HepG2 (cell line): ENCODE results near the gene IQSEC1. TPM values are rescaled to one million over a fixed set of nuclear protein-coding genes. Genes with fewer than 3 reads are reported as not detected.
A peak's percentile ranks its signal among the peaks of the same experiment; 100 is the strongest.

Experiments used
- ATAC-seq: fragments of 200-7000 bp; cut with Tn5 transposase; 3 replicates; pipeline ENCODE4 v1.9.1; 2020; ENCODE audit warnings: mild to moderate bottlenecking, moderate library complexity
- BruUV-seq: library from RNA; stranded (reverse); fragments of 400-500 nt; replicated peaks from 2 replicates; lab custom pipeline; 2021; lab: Mats Ljungman, UMichigan
- CTCF ChIA-PET: fragments of 300-600 bp; formaldehyde crosslinking; extraction: SDS; loops from one replicate; lab custom pipeline; 2021; ENCODE audit warnings: low total read pairs, inconsistent platforms, low intra/inter-chr PET ratio; lab: Yijun Ruan, JAX
- POLR2A ChIA-PET: fragments of 350-600 bp; sonication (Branson Sonifier 250); formaldehyde crosslinking; loops from one replicate; lab custom pipeline; 2020; ENCODE audit warnings: antibody characterized with exemption, inconsistent platforms; lab: Yijun Ruan, JAX
- DNase-seq: peaks from one replicate; pipeline ENCODE4 v3.0.0-alpha.2; 2015; ENCODE audit warnings: low spot score
- FAIRE-seq: peaks from 3 replicates; lab custom pipeline; 2011; peaks lifted over from hg19 to GRCh38; lab: Jason Lieb, UNC
- H2AFZ ChIP-seq: one replicate; pipeline ENCODE4 v1.6.1; 2011; ENCODE audit warnings: low read length, inconsistent platforms
- H3K27ac ChIP-seq: fragments of 300-600 bp; 3 replicates; pipeline ENCODE4 v1.8.0; 2011; ENCODE audit warnings: mixed run types, mild to moderate bottlenecking, mixed read lengths, low read length, inconsistent platforms; ENCODE audit not compliant: insufficient read depth; ENCODE audit errors: extremely low read length
- H3K27me3 ChIP-seq, 2 experiments: fragments of 200-600 bp in 1 of 2; 2 replicates in 1 of 2; 3 replicates in 1 of 2; pipeline versions ENCODE4 v1.6.0 to v1.8.0; 2011; ENCODE audit warnings: low read length in 2 of 2, mild to moderate bottlenecking in 2 of 2, moderate library complexity in 2 of 2, inconsistent platforms in 1 of 2; ENCODE audit not compliant: insufficient read depth in 2 of 2, control insufficient read depth in 1 of 2
- H3K36me3 ChIP-seq, 2 experiments: fragments of 200-600 bp in 1 of 2; replicated peaks in 1 of 2; 2 replicates in 1 of 2; 3 replicates in 1 of 2; pipeline versions ENCODE4 v1.5.1 to v1.8.0; 2011; ENCODE audit warnings: low read length in 2 of 2, inconsistent platforms in 1 of 2; ENCODE audit not compliant: insufficient read depth in 2 of 2, control insufficient read depth in 1 of 2
- H3K4me1 ChIP-seq: 2 replicates; pipeline ENCODE4 v1.5.1; 2012; ENCODE audit warnings: low read length, inconsistent platforms; ENCODE audit not compliant: insufficient read depth
- H3K4me2 ChIP-seq: 2 replicates; pipeline ENCODE4 v1.6.0; 2011; ENCODE audit warnings: low read depth, low read length, inconsistent platforms
- H3K4me3 ChIP-seq, 3 experiments: fragments of 200-600 bp in 1 of 3; sonication (generic), shearing (Covaris generic) in 1 of 3; replicated peaks in 1 of 3; 2 replicates each; pipeline ENCODE4 v1.5.1; 2011 to 2016; ENCODE audit warnings: low read length in 3 of 3, inconsistent platforms in 2 of 3, low read depth in 2 of 3, mild to moderate bottlenecking in 2 of 3, control low read depth in 1 of 3, mixed read lengths in 1 of 3; ENCODE audit not compliant: insufficient read depth in 1 of 3
- H3K79me2 ChIP-seq: one replicate; pipeline ENCODE4 v1.6.1; 2011; ENCODE audit warnings: low read length, inconsistent platforms; ENCODE audit not compliant: insufficient read depth
- H3K9ac ChIP-seq: 2 replicates; pipeline ENCODE4 v1.6.0; 2011; ENCODE audit warnings: mild to moderate bottlenecking, low read depth, low read length, inconsistent platforms; ENCODE audit not compliant: insufficient read depth
- H3K9me3 ChIP-seq: 2 replicates; pipeline ENCODE4 v1.5.1; 2012; ENCODE audit warnings: mild to moderate bottlenecking, low read length
- H4K20me1 ChIP-seq: 2 replicates; pipeline ENCODE4 v1.6.0; 2011; ENCODE audit warnings: inconsistent platforms, mild to moderate bottlenecking, low read length, moderate library complexity; ENCODE audit not compliant: insufficient read depth
- ADNP ChIP-seq: sonication (generic); formaldehyde crosslinking; IDR thresholded peaks from 2 replicates; pipeline ENCODE4 v1.4.0; 2020; ENCODE audit warnings: missing genetic modification reagents
- BCL6 ChIP-seq: IDR thresholded peaks from 2 replicates; pipeline ENCODE4 v1.6.1; 2016; ENCODE audit warnings: missing genetic modification reagents, missing compliant biosample characterization
- HNRNPK ChIP-seq: fragments of 200-400 bp; formaldehyde crosslinking; IDR thresholded peaks from 2 replicates; pipeline ENCODE4 v1.6.1; 2018; ENCODE audit warnings: low read length, low read depth, moderate library complexity, mild to moderate bottlenecking; ENCODE audit not compliant: poor library complexity, severe bottlenecking
- KAT7 ChIP-seq: IDR thresholded peaks from 2 replicates; pipeline ENCODE4 v1.6.1; 2018; ENCODE audit warnings: borderline replicate concordance, missing compliant biosample characterization
- MAX ChIP-seq: IDR thresholded peaks from 2 replicates; pipeline ENCODE4 v1.6.1; 2012; ENCODE audit warnings: inconsistent platforms
- NCOA5 ChIP-seq: sonication (generic); formaldehyde crosslinking; IDR thresholded peaks from 2 replicates; pipeline ENCODE4 v1.4.0; 2020; ENCODE audit warnings: missing genetic modification reagents
- SMC3 ChIP-seq: IDR thresholded peaks from 2 replicates; pipeline ENCODE4 v1.6.1; 2011; ENCODE audit warnings: low read length, improper control_type of control experiment
- ZBED4 ChIP-seq: sonication (generic); formaldehyde crosslinking; IDR thresholded peaks from 2 replicates; pipeline ENCODE4 v1.4.0; 2020; ENCODE audit warnings: missing genetic modification reagents, borderline replicate concordance
- ZNF264 ChIP-seq: sonication (generic); formaldehyde crosslinking; IDR thresholded peaks from 2 replicates; pipeline ENCODE4 v1.4.0; 2020; ENCODE audit warnings: missing genetic modification reagents
- ZNF451 ChIP-seq: sonication (generic); formaldehyde crosslinking; IDR thresholded peaks from 2 replicates; pipeline ENCODE4 v1.5.0; 2020; ENCODE audit warnings: mild to moderate bottlenecking, missing genetic modification reagents
- ZNF737 ChIP-seq: sonication (generic); formaldehyde crosslinking; IDR thresholded peaks from 2 replicates; pipeline ENCODE4 v1.5.0; 2020; ENCODE audit warnings: missing genetic modification reagents, mild to moderate bottlenecking, borderline replicate concordance
- ZNF761 ChIP-seq: sonication (generic); formaldehyde crosslinking; conservative IDR thresholded peaks from 2 replicates; pipeline ENCODE4 v1.4.0; 2020; ENCODE audit warnings: mild to moderate bottlenecking, missing genetic modification reagents
- ZSCAN21 ChIP-seq: sonication (generic); formaldehyde crosslinking; IDR thresholded peaks from 2 replicates; pipeline ENCODE4 v1.8.0; 2022; ENCODE audit warnings: mild to moderate bottlenecking, missing genetic modification reagents, moderate library complexity, borderline replicate concordance
- WGBS: methylation state at CpG from one replicate; pipeline ENCODE4 v1.1.6; 2017; ENCODE audit warnings: low lambda C conversion rate; 5-methylcytosine and 5-hydroxymethylcytosine counted together
- in situ Hi-C: cut with HindIII; loops from 2 replicates; pipeline ENCODE4 v1.10.0; 2017; ENCODE audit warnings: low pct_unique_long_range_greater_than_20kb; ENCODE audit not compliant: extremely low pct_ligation_motif_present
- intact Hi-C: fragments of 100-400 bp; cut with micrococcal nuclease; formaldehyde crosslinking; loops from one replicate; pipeline ENCODE4 v1.10.0; 2022; ENCODE audit not compliant: unreplicated experiment
- polyA plus RNA-seq, 8 experiments: library from polyadenylated mRNA; depleted of rRNA in 3 of 8; stranded (reverse) in 7 of 8; unstranded in 1 of 8; fragments of >200 nt; fragmentation: Illumina TruSeq in 4 of 8; extraction: Trizol in 4 of 8; gene quantifications; 2 replicates each; pipeline versions ENCODE4 v1.2.1 to v1.2.3, GENCODE V29; 2011 to 2016; ENCODE audit warnings: low read depth in 4 of 8, missing spikeins in 1 of 8, mixed read lengths in 1 of 8; ENCODE audit not compliant: insufficient read depth in 1 of 8
- total RNA-seq, 5 experiments: library from RNA; depleted of rRNA; stranded (reverse); fragments of >200 nt; fragmentation: Illumina TruSeq; extraction: Trizol; gene quantifications; 2 replicates each; pipeline ENCODE4 v1.2.3, GENCODE V29; 2016; ENCODE audit warnings: low read depth in 1 of 5

IQSEC1 gene
- total and polyA plus RNA-seq, 2 of the 13 experiments (the other 11 are each of a cell fraction or from before 2014, with no cell fraction given): 17.4 to 20.2 TPM

- FAIRE-seq: no peak
- H3K36me3 ChIP-seq: peaks cover 0 to 3% of the 10 kb centered on the region in 2 experiments; a peak in 1 of 5 replicates
- in situ Hi-C loops: no loop called here
- BruUV-seq: no TSS peak
- H3K4me2 ChIP-seq: no peak overlapping the region
- no peak for DNase-seq
- no peak overlapping the region for H3K9ac ChIP-seq
- no peak overlapping the region for H3K27ac ChIP-seq
- intact Hi-C loops: loop anchor here (1.0 to 2.0 kb wide), 2 partner anchors 25 to 70 kb away; no protein-coding TSS in a partner anchor
- no peak overlapping the region for H3K4me3 ChIP-seq
- 22% methylated on average over 3 of the region's 3 CpGs for WGBS
- TF ChIP-seq ADNP (CRISPR knock-in tag) (no peak), KAT7 (CRISPR knock-in tag) (no peak), ZSCAN21 (no peak), MAX (no peak), ZNF264 (no peak), ZNF737 (CRISPR knock-in tag) (no peak)
- H3K27me3 ChIP-seq: peaks cover 0 to 11% of the 10 kb centered on the region in 2 experiments; a peak in 2 of 5 replicates
- ATAC-seq: no peak
- H4K20me1 ChIP-seq: 0 out of 2 replicates have a peak, but pooled peaks cover 5% of the 10 kb centered on the region
- H2AFZ ChIP-seq: no peak overlapping the region
- no peaks in the 10 kb centered on the region for H3K79me2 ChIP-seq
- H3K9me3 ChIP-seq: no peaks in the 10 kb centered on the region
- POLR2A ChIA-PET: no interaction called here
- peaks cover 47% of the 10 kb centered on the region for H3K4me1 ChIP-seq
- CTCF ChIA-PET: interaction anchor here (1.7 to 3.8 kb wide), 2 partner anchors 25 to 51 kb away, joined by 7 to 39 read pairs; partner anchors contain the start of gene RPL32
Measured at GRCh38 chr3:12892840-12893189, 180.4 kb downstream of the IQSEC1 start.

- POLR2A ChIA-PET: no interaction called here
- H4K20me1 ChIP-seq: 0 out of 2 replicates have a peak, but pooled peaks cover 5% of the 10 kb centered on the region
- peak overlapping the region in 1 of 3 experiments; percentile 56; a peak in 2 of 6 replicates for H3K4me3 ChIP-seq
- H3K9me3 ChIP-seq: no peaks in the 10 kb centered on the region
- peak; percentile 20 for ATAC-seq
- DNase-seq: peak; percentile 51
- FAIRE-seq: peak; percentile 90
- H3K4me2 ChIP-seq: peak overlapping the region; percentile 88
- CTCF ChIA-PET: interaction anchor here (0.7 to 3.8 kb wide), 5 partner anchors 10 to 105 kb away, joined by 4 to 39 read pairs (median 5); partner anchors contain the start of gene RPL32
- peak overlapping the region; percentile 19; the same call in 1 of the 2 replicates for H3K9ac ChIP-seq
- H3K4me1 ChIP-seq: peaks cover 47% of the 10 kb centered on the region
- in situ Hi-C loops: no loop called here
- H3K79me2 ChIP-seq: no peaks in the 10 kb centered on the region
- no peak overlapping the region for H3K27ac ChIP-seq
- no peak overlapping the region for H2AFZ ChIP-seq
- WGBS: 23% methylated on average over 16 of the region's 16 CpGs
- H3K36me3 ChIP-seq: no peaks in the 10 kb centered on the region; a peak in 1 of 5 replicates
- no TSS peak for BruUV-seq
- peaks cover 0 to 11% of the 10 kb centered on the region in 2 experiments; a peak in 2 of 5 replicates for H3K27me3 ChIP-seq
- intact Hi-C loops: loop anchor here (1.0 to 2.0 kb wide), 2 partner anchors 24 to 69 kb away; no protein-coding TSS in a partner anchor
- TF ChIP-seq ZNF761 (0 out of 2 replicates have a peak, but pooled peaks have one; percentile 25), ZBED4 (CRISPR knock-in tag) (no peak), NCOA5 (no peak), ZNF451 (no peak), BCL6 (CRISPR knock-in tag) (0 out of 2 replicates have a peak, but pooled peaks have one; percentile 19), SMC3 (peak; percentile 88), HNRNPK (no peak)
Measured at GRCh38 chr3:12891985-12892839, 181.0 kb downstream of the IQSEC1 start.
